Measurements from ENCODE around the gene CLEC19A.

GRCh38 chr16:19288872-19289799 lies 3.6 kb downstream of the CLEC19A start:
- no peak for TF ChIP-seq CTCF (IDR thresholded peaks at IDR 0.05; ENCODE audit: extremely low read depth in 1 of 2, insufficient read depth in 1 of 2, low read depth in 1 of 2, low read length in 2 of 2)
- no peak for TF ChIP-seq EZH2 (IDR thresholded peaks at IDR 0.05; ENCODE audit: borderline replicate concordance, low read depth, low read length, severe bottlenecking)
- TF ChIP-seq POLR2AphosphoS5 (IDR thresholded peaks at IDR 0.05; ENCODE audit: insufficient read depth, low read depth, low read length): no peak
- TF ChIP-seq MAX (IDR thresholded peaks at IDR 0.05; ENCODE audit: insufficient read depth, insufficient read length): no peak
- no peak for TF ChIP-seq POLR2A (IDR thresholded peaks at IDR 0.05; ENCODE audit: low read depth, low read length)

All from endothelial cell of umbilical vein (primary cell).